Fibroblast of lung (primary cell): ENCODE data around the gene SPINK6.

Experiments
- EZH2 ChIP-seq: IDR thresholded peaks from 2 replicates; pipeline ENCODE4 v1.5.1; 2012; ENCODE audit warnings: low read length, control low read depth, mild to moderate bottlenecking; ENCODE audit errors: missing control alignments
- TF ChIP-seq, protein P1 (sequence below), 2 donors: IDR thresholded peaks in 1 of 2; conservative IDR thresholded peaks in 1 of 2; 1 replicate in 1 of 2; 2 replicates in 1 of 2; pipeline ENCODE4 v1.5.1; 2011 to 2012; ENCODE audit warnings: low read length in 2 of 2, control low read depth in 1 of 2, inconsistent platforms in 1 of 2, low read depth in 1 of 2, mild to moderate bottlenecking in 1 of 2

DNA sequence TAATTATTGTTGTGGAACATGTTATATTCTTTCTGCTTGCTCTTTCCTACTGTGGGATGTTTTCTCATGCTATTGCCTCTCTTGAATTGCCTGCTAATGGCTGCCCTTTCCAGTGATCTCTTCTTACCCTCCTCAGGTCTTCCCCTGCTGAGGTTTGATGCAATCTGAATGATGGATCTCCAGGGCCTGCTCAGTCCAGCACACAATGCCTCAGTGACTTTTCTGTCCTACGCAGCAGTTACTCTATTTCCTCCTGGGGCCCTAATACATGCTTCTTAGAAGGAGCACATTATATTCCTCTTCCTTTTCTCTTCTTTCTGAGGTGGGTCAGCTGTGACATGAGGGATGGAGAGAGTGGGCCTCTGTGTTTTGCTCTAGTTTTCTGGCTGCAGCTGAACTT is 34.6 kb upstream of the SPINK6 start, which contains the start of gene SPINK14:
- TF ChIP-seq EZH2: no peak
- TF ChIP-seq, protein P1, sequence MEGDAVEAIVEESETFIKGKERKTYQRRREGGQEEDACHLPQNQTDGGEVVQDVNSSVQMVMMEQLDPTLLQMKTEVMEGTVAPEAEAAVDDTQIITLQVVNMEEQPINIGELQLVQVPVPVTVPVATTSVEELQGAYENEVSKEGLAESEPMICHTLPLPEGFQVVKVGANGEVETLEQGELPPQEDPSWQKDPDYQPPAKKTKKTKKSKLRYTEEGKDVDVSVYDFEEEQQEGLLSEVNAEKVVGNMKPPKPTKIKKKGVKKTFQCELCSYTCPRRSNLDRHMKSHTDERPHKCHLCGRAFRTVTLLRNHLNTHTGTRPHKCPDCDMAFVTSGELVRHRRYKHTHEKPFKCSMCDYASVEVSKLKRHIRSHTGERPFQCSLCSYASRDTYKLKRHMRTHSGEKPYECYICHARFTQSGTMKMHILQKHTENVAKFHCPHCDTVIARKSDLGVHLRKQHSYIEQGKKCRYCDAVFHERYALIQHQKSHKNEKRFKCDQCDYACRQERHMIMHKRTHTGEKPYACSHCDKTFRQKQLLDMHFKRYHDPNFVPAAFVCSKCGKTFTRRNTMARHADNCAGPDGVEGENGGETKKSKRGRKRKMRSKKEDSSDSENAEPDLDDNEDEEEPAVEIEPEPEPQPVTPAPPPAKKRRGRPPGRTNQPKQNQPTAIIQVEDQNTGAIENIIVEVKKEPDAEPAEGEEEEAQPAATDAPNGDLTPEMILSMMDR (conservative IDR thresholded peaks at IDR 0.05 in 1 of 2, IDR thresholded peaks at IDR 0.05 in 1 of 2; ENCODE audit: low read depth in 1 of 2, low read length in 2 of 2): no peak
